HG02798 (cell line): ENCODE data around the gene KRAS.

ENCODE experiments used
- ATAC-seq: cut with Tn5 transposase; IDR thresholded peaks from one replicate; pipeline ENCODE4 v1.9.1; 2021; ENCODE audit warnings: mild to moderate bottlenecking; ENCODE audit not compliant: unreplicated experiment, poor library complexity

Gene KRAS

DNA sequence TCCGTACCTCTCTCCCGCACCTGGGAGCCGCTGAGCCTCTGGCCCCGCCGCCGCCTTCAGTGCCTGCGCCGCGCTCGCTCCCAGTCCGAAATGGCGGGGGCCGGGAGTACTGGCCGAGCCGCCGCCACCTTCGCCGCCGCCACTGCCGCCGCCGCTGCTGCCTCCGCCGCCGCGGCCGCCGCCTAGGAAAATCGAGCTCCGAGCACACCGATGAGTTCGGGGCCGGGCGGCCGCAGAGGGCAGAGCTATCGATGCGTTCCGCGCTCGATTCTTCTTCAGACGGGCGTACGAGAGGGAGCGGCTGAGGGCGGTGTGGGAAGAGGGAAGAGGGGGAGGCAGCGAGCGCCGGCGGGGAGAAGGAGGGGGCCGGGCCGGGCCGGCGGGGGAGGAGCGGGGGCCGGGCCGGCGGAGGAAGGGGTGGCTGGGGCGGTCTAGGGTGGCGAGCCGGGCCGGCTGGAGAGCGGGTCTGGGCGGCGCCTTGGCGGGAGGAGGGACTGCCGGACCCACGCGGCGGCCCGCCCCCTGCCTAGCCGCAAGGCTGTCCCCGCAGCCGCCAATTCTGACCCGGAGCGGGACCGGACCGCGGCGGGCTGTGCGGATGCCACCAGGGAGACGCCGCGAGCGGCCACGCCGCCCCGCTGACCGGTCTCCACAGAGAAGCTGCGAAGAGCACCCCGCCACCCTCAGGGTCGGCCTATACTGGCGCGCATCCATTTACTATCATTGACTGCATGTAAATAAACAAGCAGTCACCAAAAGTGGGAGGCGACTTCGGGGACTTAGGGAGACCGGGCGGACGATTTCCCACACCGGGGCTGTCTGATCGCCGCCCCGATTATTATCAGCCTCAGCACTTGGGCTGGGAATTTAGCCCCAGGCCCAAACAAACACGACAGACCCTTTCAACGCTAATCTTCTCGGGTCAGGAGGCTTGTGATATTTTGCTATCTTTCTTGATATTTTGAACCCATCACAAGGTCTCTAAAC, at the start of gene KRAS:
TSS of gene KRAS (minus strand) at position 186 of the 987 bp plus-strand sequence.
- peak; percentile 88 for ATAC-seq

DNA sequence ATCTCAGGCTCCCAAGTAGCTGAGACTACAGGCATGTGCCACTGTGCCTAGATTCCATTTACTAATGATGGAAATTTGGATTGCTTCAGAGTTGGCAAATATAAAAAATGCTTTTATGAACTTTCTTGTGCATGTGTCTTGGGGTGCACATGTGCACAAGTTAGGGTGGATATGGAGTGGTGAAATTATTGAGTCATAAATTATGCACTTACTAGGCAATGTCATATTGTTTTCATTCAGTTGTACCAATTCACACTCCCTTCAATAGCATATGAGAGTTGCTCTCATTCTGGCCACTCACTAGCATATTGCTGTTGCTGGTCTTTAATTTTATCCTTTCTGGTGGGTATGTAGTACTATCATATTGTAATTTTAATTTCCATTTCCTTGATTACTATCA, 45.7 kb upstream of the KRAS start:
- ATAC-seq, result no peak

- ATAC-seq, result no peak
Measured at GRCh38 chr12:25295361-25295760, 44.6 kb upstream of the KRAS start.

GRCh38 chr12:25293653-25294052, 42.9 kb upstream of the KRAS start:
- ATAC-seq, result no peak

- peak; percentile 60 for ATAC-seq
Measured at GRCh38 chr12:25292810-25293221, 42.1 kb upstream of the KRAS start.

- no peak for ATAC-seq
Measured at GRCh38 chr12:25287610-25288009, 36.9 kb upstream of the KRAS start.

DNA sequence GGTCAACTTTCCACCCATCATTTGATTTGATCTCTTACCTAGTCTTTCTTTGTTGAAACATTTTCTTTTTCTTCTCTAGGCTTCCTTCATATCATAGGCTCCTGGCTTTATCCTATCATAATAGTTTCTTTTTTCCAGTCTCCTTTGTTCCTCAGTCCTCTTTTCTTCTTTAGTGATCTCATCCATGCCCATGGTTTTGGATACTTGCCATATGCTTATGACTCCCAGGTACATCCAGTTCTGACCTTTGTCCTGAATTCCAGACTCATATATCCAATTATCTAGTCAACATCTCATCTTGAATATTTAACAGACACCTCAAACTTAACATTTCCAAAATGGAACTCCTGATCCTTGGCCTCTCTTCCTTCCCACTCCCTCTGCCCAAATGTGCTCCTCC, 36.1 kb upstream of the KRAS start:
- no peak for ATAC-seq

- ATAC-seq, result no peak
Measured at GRCh38 chr12:25284024-25284423, 33.3 kb upstream of the KRAS start.

DNA sequence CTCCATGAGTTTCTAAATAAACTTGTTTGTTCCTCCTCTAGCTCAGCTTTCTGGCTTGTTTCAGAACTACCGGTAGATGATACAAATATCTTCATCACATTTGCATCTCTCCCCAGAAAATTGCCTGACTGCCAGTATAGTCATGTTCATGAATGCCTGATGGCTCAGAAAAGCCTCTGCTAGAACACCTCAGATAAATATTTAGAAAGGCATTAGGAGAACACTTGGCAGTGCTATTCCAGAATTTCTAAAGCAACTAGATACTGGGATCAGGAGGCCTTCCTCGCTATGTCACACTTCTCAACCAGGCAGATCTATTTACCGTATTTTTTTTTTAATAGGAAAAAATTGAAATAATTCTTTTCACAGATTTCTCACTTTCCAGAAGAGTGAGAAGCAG, 32.3 kb upstream of the KRAS start:
- no peak for ATAC-seq

- ATAC-seq, result no peak
Measured at GRCh38 chr12:25280082-25280481, 29.4 kb upstream of the KRAS start.

DNA sequence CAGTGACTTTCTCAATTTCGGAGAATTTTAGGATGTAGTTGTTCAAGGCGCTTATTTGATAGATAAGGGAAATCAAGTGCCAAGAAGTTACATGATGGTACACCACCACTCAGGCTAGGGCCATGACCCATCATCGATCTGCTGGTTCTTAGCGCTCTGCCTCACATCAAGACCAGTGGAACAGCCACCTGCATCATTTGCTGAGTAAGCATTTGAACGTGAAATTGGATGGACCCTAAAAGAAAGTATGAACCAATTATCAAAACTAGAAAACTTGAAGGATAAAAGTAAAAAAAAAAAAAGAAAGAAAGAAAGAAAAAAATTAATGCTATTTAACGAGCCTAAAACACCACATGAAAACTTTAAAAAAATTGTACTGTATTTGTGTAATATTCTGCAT, 27.5 kb upstream of the KRAS start:
- no peak for ATAC-seq

GRCh38 chr12:25276199-25276937, 25.6 kb upstream of the KRAS start:
- ATAC-seq, result no peak

- ATAC-seq, result no peak
Measured at GRCh38 chr12:25271486-25272098, 20.9 kb upstream of the KRAS start.

GRCh38 chr12:25269701-25270100, 19.0 kb upstream of the KRAS start:
- ATAC-seq, result peak; percentile 74

GRCh38 chr12:25266497-25266896, 15.8 kb upstream of the KRAS start:
- no peak for ATAC-seq

GRCh38 chr12:25264862-25265261, 14.1 kb upstream of the KRAS start:
- no peak for ATAC-seq

DNA sequence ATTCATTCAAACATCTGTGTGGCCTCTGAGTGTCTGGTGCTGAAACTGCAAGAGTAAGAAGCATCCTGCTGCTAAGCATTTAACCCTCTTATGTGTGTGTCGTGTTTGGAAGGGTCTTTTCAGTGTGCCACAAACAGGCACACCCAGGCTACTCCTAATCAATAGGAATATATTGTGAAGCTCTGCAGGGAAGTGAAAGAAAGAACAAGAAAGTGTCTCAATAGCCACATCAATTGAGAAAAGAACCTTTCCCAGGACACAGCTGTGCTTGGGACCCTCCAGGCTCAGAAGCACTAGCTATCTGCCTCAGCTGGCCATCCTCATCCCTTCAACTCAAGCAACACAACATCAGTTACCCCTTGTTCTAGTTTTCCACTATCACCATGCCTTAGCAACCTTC, 13.4 kb upstream of the KRAS start:
- ATAC-seq, result no peak

DNA sequence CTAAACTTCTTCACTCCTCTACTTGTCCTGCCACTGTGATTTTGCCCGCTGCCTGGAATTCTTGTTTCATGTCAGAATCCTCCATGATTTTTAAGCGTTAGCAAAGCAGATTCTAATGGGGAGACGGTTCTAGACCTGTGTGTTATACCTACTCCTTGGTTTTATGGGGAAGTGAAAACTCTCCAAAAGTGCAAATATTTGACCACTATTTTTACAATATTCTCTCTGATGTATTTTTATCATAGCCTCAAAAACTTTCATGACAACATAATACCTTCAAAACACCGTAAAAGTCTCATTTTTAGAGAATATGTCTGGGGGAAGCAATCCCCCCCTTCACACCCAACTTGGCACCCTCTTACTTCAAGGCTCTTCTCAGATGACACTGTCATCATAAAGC, 12.9 kb upstream of the KRAS start:
- no peak for ATAC-seq

- ATAC-seq, result no peak
Measured at GRCh38 chr12:25262389-25263074, 11.8 kb upstream of the KRAS start.

- ATAC-seq, result no peak
Measured at GRCh38 chr12:25257590-25258324, 7.0 kb upstream of the KRAS start.
